ENCODE data around the gene ANKRD63. TPM values are rescaled to one million over a fixed set of nuclear protein-coding genes. Genes with fewer than 3 reads are reported as not detected.

Gene ANKRD63
- total and polyA plus RNA-seq, 2 of the 8 experiments (the other 6 are each of a cell fraction or from before 2014, with no cell fraction given) = 0.18 to 0.26 TPM

- Histone ChIP-seq H3K18ac (ENCODE audit: extremely low read depth, low read length) (no peak overlapping the region), H3K79me1 (ENCODE audit: low read depth, low read length) (no peaks in the 10 kb centered on the region), H3K9me3 (ENCODE audit: insufficient read depth in 2 of 2, low read depth in 1 of 2, low read length in 1 of 2) (no peaks in the 10 kb centered on the region), H3K4me2 (ENCODE audit: insufficient read depth in 1 of 2, low read depth in 2 of 2, low read length in 2 of 2) (no peak overlapping the region), H3K4ac (replicated peaks; ENCODE audit: insufficient read length, low read depth, low read length) (peak overlapping the region; percentile 88), H3K23me2 (ENCODE audit: low read depth, low read length) (peaks cover 3% of the 10 kb centered on the region; the same call in 1 of the 2 replicates), H2BK120ac (replicated peaks; ENCODE audit: low read depth, low read length) (no peak overlapping the region), H4K8ac (ENCODE audit: extremely low read depth, insufficient read depth, low read length) (no peak overlapping the region), H3K14ac (ENCODE audit: insufficient read length) (no peak overlapping the region), H4K5ac (ENCODE audit: insufficient read length, low read depth, low read length) (no peak overlapping the region), H2AFZ (ENCODE audit: low read length) (no peak overlapping the region), H2BK12ac (ENCODE audit: low read depth, low read length) (peak overlapping the region; percentile 80; the same call in 1 of the 2 replicates), H3K23ac (ENCODE audit: insufficient read length) (no peak overlapping the region), H4K91ac (replicated peaks; ENCODE audit: insufficient read length, low read length) (no peak overlapping the region), H3K4me3 (ENCODE audit: extremely low read depth in 1 of 4, insufficient read depth in 2 of 4, low read depth in 3 of 4, low read length in 4 of 4) (no peak overlapping the region), H3K27ac (ENCODE audit: low read depth, low read length) (no peak overlapping the region), H3K36me3 (ENCODE audit: control insufficient read depth in 2 of 4, insufficient read depth in 4 of 4, low read length in 3 of 4) (no peaks in the 10 kb centered on the region), H2AK5ac (ENCODE audit: low read depth, low read length) (peak overlapping the region; percentile 91; the same call in 1 of the 2 replicates), H3K79me2 (ENCODE audit: control insufficient read depth in 1 of 2, insufficient read depth in 2 of 2, low read length in 2 of 2) (no peaks in the 10 kb centered on the region), H2BK20ac (ENCODE audit: low read length) (no peak overlapping the region), H3K56ac (replicated peaks; ENCODE audit: insufficient read length, low read depth, low read length) (no peak overlapping the region), H4K20me1 (replicated peaks in 1 of 2; ENCODE audit: control insufficient read depth in 1 of 2, insufficient read depth in 2 of 2, low read length in 2 of 2) (peaks cover 0 to 1% of the 10 kb centered on the region in 2 experiments), H3K27me3 (replicated peaks in 1 of 4; ENCODE audit: control insufficient read depth in 3 of 4, extremely low read depth in 1 of 4, insufficient read depth in 3 of 4, low read length in 3 of 4) (peaks cover 16 to 48% (median 33%) of the 10 kb centered on the region in 4 experiments; a peak in 6 of 7 replicates), H2BK15ac (ENCODE audit: low read length) (peak overlapping the region; percentile 81), H2BK5ac (ENCODE audit: low read depth, low read length) (no peak overlapping the region; the same call in 1 of the 2 replicates), H3K9ac (replicated peaks in 1 of 4; ENCODE audit: extremely low read depth in 1 of 4, low read depth in 3 of 4, low read length in 3 of 4) (no peak overlapping the region), H3K4me1 (replicated peaks in 1 of 4; ENCODE audit: control insufficient read depth in 3 of 4, insufficient read depth in 4 of 4, low read length in 3 of 4) (peaks cover 0 to 18% (median 11%) of the 10 kb centered on the region in 4 experiments; a peak in 6 of 7 replicates)
- TF ChIP-seq RXRA (IDR thresholded peaks at IDR 0.05; ENCODE audit: insufficient read depth, low read depth, low read length) = no peak
- POLR2A ChIA-PET (ENCODE audit: partially characterized antibody) = interaction anchor here (1.8 to 5.4 kb wide), 4 partner anchors 9 to 16 kb away, joined by 7 to 46 read pairs (median 20); partner anchors contain the start of genes ANKRD63 and PLCB2
- FAIRE-seq (no peak), DNase-seq (ENCODE audit: low read depth in 1 of 2, low spot score in 2 of 2) (no peak)
- CTCF ChIA-PET (ENCODE audit: partially characterized antibody) = interaction anchor here (0.9 to 16.2 kb wide), 10 partner anchors 9 to 129 kb away, joined by 3 to 518 read pairs (median 6); partner anchors contain the start of genes ANKRD63, CCDC9B, INAFM2 and PLCB2
- 86% methylated on average over 3 of the region's 3 CpGs; no CpG with 5 or more reads in 1 of the 2 experiments for WGBS, 2 experiments (ENCODE audit: extremely low coverage in 1 of 2, insufficient coverage in 1 of 2, insufficient read length in 1 of 2, insufficient replicate concordance in 2 of 2, low coverage in 1 of 2, low lambda C conversion rate in 2 of 2, missing lambda C conversion rate in 1 of 2)
These were observed 9.4 kb upstream of the ANKRD63 start for GRCh38 chr15:40292246-40292645.

Measured in H1 (cell line).